Measurements from ENCODE around the gene MAGI1.

DNA sequence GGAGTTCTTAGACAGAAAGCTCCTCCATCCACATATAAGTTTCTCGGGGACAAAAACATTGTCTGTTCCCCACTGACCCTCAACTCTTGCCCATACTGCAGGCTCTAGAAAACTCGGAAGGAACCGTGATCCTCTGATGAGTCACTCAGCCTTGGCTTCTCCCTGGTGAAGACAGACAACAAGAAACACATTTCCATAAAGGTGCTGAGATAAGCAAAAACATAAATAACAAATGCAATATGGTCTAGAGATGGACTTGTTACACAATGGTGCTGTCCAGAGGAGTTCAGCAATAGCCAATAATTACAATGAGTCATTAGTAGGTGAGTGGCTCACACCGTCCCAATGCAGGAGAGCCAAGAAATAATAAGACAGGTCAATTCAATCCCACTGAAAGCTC, 43.7 kb downstream of the MAGI1 start:
- TF ChIP-seq, protein P1, sequence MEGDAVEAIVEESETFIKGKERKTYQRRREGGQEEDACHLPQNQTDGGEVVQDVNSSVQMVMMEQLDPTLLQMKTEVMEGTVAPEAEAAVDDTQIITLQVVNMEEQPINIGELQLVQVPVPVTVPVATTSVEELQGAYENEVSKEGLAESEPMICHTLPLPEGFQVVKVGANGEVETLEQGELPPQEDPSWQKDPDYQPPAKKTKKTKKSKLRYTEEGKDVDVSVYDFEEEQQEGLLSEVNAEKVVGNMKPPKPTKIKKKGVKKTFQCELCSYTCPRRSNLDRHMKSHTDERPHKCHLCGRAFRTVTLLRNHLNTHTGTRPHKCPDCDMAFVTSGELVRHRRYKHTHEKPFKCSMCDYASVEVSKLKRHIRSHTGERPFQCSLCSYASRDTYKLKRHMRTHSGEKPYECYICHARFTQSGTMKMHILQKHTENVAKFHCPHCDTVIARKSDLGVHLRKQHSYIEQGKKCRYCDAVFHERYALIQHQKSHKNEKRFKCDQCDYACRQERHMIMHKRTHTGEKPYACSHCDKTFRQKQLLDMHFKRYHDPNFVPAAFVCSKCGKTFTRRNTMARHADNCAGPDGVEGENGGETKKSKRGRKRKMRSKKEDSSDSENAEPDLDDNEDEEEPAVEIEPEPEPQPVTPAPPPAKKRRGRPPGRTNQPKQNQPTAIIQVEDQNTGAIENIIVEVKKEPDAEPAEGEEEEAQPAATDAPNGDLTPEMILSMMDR (IDR thresholded peaks at IDR 0.05) = no peak
- no peak for TF ChIP-seq POLR2A (IDR thresholded peaks at IDR 0.05)
